ENCODE data around the gene SMIM20.

- TF ChIP-seq CTCF (IDR thresholded peaks at IDR 0.05 in 8 of 11, conservative IDR thresholded peaks at IDR 0.05 in 3 of 11) = no peak
- TF ChIP-seq POLR2A (IDR thresholded peaks at IDR 0.05) = no peak
Measured at GRCh38 chr4:25966171-25966570, 52.2 kb downstream of the SMIM20 start.

All from spleen (tissue), 7 donors.